H1 (cell line): ENCODE results near the gene ACTN4. TPM values are rescaled to one million over a fixed set of nuclear protein-coding genes. Genes with fewer than 3 reads are reported as not detected.

Experiments used
- ATF3 ChIP-seq: IDR thresholded peaks from 2 replicates; pipeline ENCODE4 v1.6.1; 2011; ENCODE audit warnings: low read depth, mild to moderate bottlenecking, low read length; ENCODE audit not compliant: insufficient read depth
- CREB1 ChIP-seq: IDR thresholded peaks from 2 replicates; pipeline ENCODE4 v1.6.1; 2012; ENCODE audit warnings: inconsistent platforms
- GTF2F1 ChIP-seq: IDR thresholded peaks from 2 replicates; pipeline ENCODE4 v1.6.1; 2012; ENCODE audit warnings: low read depth, low read length, improper control_type of control experiment, borderline replicate concordance
- SAP30 ChIP-seq: fragments of 300-600 bp; sonication (generic); IDR thresholded peaks from 2 replicates; pipeline ENCODE4 v1.7.1; 2012; ENCODE audit warnings: low read length, moderate library complexity, mild to moderate bottlenecking, inconsistent platforms; ENCODE audit not compliant: insufficient read depth, insufficient replicate concordance
- SIN3A ChIP-seq, 2 experiments: IDR thresholded peaks in 1 of 2; conservative IDR thresholded peaks in 1 of 2; 2 replicates each; pipeline ENCODE4 v1.6.1; 2011 to 2012; ENCODE audit warnings: low read length in 2 of 2, improper control_type of control experiment in 1 of 2, low read depth in 1 of 2, mild to moderate bottlenecking in 1 of 2
- polyA plus RNA-seq, 7 experiments: library from polyadenylated mRNA; depleted of rRNA in 3 of 7; stranded (reverse) in 5 of 7; unstranded in 2 of 7; fragments of >200 nt in 5 of 7; fragments of 200-250 nt in 2 of 7; gene quantifications; 1 replicate in 5 of 7; 2 replicates in 1 of 7; 4 replicates in 1 of 7; pipeline versions ENCODE4 v1.2.1 to v1.2.3, GENCODE V29; 2011 to 2013; ENCODE audit warnings: missing spikeins in 2 of 7, mixed read lengths in 2 of 7
- total RNA-seq: library from RNA; stranded (reverse); fragmentation: NEBNext Ultra II Directional; extraction: Animal tissue kit (Norgen Biotek cat#: 25700); gene quantifications from 2 replicates; pipeline ENCODE4 v1.2.1, GENCODE V29; 2021

ACTN4 gene
- total and polyA plus RNA-seq, 2 of the 8 experiments (the other 6 are each of a cell fraction or from before 2014, with no cell fraction given), result 211 to 520 TPM

- TF ChIP-seq SIN3A (conservative IDR thresholded peaks at IDR 0.05 in 1 of 2, IDR thresholded peaks at IDR 0.05 in 1 of 2; ENCODE audit: low read depth in 1 of 2, low read length in 2 of 2) (no peak), SAP30 (no peak), GTF2F1 (no peak), ATF3 (no peak), CREB1 (no peak)
- TF ChIP-seq, all 59 proteins: peak for 0
These were observed 116.4 kb downstream of the ACTN4 start (continued) for GRCh38 chr19:38763795-38764220.
